RWPE1 (cell line): ENCODE data around the gene BLVRA.
"Not testable (repeated sequence)": the region's sequence is repeated elsewhere in the genome, so short reads cannot be mapped to it uniquely, and the experiment has no call there.

Experiments used
- CTCF ChIA-PET: fragments of 350-600 bp; sonication (Branson Sonifier 250); formaldehyde crosslinking; extraction: SDS; loops from one replicate; lab custom pipeline; 2021; lab: Yijun Ruan, JAX
- POLR2A ChIA-PET: fragments of 400-600 bp; formaldehyde crosslinking; extraction: SDS; loops from one replicate; lab custom pipeline; 2020; ENCODE audit warnings: antibody characterized with exemption; ENCODE audit not compliant: low non-redundant PET; lab: Yijun Ruan, JAX
- DNase-seq: peaks from one replicate; pipeline ENCODE4 v3.0.0; 2012; ENCODE audit warnings: low spot score
- H3K27ac ChIP-seq: fragments of 450-650 bp; 2 replicates; pipeline ENCODE4 v1.5.1; 2017
- CTCF ChIP-seq: fragments of 450-650 bp; conservative IDR thresholded peaks from 2 replicates; pipeline ENCODE4 v1.5.1; 2017; ENCODE audit warnings: low read depth, mild to moderate bottlenecking

BLVRA gene

GRCh38 chr7:43803865-43804264, 45.4 kb downstream of the BLVRA start:
- ChIA-PET POLR2A (no interaction called here), CTCF (no interaction called here)
- no peak for DNase-seq
- TF ChIP-seq CTCF, result no peak
- no peak overlapping the region for H3K27ac ChIP-seq

DNA sequence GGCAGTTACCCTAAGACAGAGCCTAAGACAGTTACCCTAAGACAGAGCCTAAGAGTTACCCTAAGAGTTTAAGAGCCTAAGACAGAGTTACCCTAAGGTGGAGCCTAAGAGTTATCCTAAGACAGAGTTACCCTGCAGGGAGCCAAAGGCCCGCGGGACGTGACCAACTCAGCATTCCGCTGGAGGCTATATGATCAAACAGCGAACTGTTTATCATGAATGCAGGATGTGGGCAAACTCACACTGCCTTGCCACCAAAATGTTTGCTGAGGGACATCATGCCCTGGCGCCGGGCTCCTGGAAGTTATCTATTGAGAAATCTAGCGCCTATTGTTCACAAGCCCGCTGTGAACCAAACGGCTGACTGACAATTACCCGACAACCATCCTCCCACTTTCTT, 49.9 kb downstream of the BLVRA start:
- no peak for DNase-seq
- no peak for TF ChIP-seq CTCF
- POLR2A ChIA-PET, result no interaction called here
- no peak overlapping the region for H3K27ac ChIP-seq
- CTCF ChIA-PET, result interaction anchor here (0.6 kb wide), 2 partner anchors 17 to 891 kb away, joined by 3 to 5 read pairs; no protein-coding TSS in a partner anchor

- POLR2A ChIA-PET, H3K27ac ChIP-seq: not testable (repeated sequence)
- CTCF ChIA-PET, result interaction anchor here (0.6 to 0.7 kb wide), 3 partner anchors 302 to 1889 kb away, joined by 3 to 4 read pairs (median 3); no protein-coding TSS in a partner anchor
- DNase-seq, result peak; percentile 20
- TF ChIP-seq CTCF, result peak; percentile 50
These were observed 51.9 kb downstream of the BLVRA start for GRCh38 chr7:43810195-43810941.

- POLR2A ChIA-PET, result no interaction called here
- H3K27ac ChIP-seq, result no peak overlapping the region
- no peak for TF ChIP-seq CTCF
These were observed 56.9 kb downstream of the BLVRA start for GRCh38 chr7:43815373-43815772.

GRCh38 chr7:43816046-43816797, 57.7 kb downstream of the BLVRA start:
- POLR2A ChIA-PET, H3K27ac ChIP-seq, CTCF ChIA-PET, DNase-seq: not testable (repeated sequence)

More at GRCh38 chr7:43815373-43815772, 56.9 kb downstream of the BLVRA start:
- CTCF ChIA-PET, result interaction anchor here (1.3 kb wide), 1 partner anchor 9 kb away, joined by 4 read pairs; no protein-coding TSS in a partner anchor
- no peak for DNase-seq

DNA sequence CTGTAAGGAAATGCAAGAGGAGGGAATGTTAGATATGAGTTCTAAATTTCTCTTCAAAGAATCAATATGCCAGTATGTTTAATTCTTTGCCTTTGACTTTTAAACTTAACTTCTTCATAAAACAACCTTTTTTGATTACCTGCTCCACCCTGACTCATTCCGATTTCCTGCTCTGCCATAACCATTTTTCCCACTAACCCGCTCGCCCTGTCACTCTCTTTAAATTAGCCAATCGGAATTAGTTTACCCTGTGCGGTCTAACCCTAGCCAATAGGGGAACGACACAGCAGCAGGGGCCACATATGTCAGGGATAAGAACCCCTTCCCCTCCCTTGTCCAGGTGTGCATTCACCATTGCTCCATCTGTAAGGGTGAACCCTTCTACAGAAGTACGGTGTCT, 64.9 kb downstream of the BLVRA start:
- POLR2A ChIA-PET, CTCF ChIA-PET, H3K27ac ChIP-seq: not testable (repeated sequence)

DNA sequence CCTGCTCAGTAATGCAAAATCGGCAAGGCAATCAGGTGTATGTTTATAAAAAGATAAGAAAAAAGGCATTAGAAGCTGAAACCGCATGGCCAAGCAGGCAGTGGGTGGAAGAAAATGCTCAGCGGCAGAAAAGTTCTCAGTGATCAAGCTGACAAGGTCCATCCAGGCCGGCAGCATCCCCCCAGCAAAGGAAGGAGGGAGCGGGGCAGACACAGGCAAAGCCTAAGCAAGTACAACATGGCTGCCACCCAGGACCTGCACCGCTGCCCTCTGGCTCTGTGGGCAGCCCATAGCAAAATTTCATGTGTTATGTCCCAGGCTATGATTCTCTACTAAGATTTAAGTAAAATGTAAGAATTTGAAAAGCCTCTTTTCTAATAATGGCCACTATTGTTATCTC, 65.5 kb downstream of the BLVRA start:
- ChIA-PET CTCF (no interaction called here), POLR2A (no interaction called here)
- no peak for TF ChIP-seq CTCF
- DNase-seq, result no peak
- H3K27ac ChIP-seq, result no peak overlapping the region

More for the DNA sequence above, 64.9 kb downstream of the BLVRA start:
- not testable (repeated sequence) for DNase-seq

- H3K27ac ChIP-seq, POLR2A ChIA-PET, DNase-seq: not testable (repeated sequence)
- CTCF ChIA-PET, result interaction anchor here (0.7 kb wide), 1 partner anchor 8 kb away, joined by 3 read pairs; no protein-coding TSS in a partner anchor
These were observed 66.0 kb downstream of the BLVRA start for GRCh38 chr7:43824513-43824912.
